ENCODE results near the gene NXPH1. TPM values are rescaled to one million over a fixed set of nuclear protein-coding genes. Genes with fewer than 3 reads are reported as not detected.

NXPH1 gene
- total and polyA plus RNA-seq, 4 experiments from 2014 or later, result not detected

GRCh38 chr7:8423057-8423456 lies 10.4 kb upstream of the NXPH1 start:
- H3K36me3 ChIP-seq (ENCODE audit: insufficient read depth, low read length), result no peaks in the 10 kb centered on the region
- H3K4me3 ChIP-seq (ENCODE audit: low read length in 2 of 2), result no peak overlapping the region
- POLR2A ChIA-PET (ENCODE audit: partially characterized antibody), result no interaction called here
- H3K9me3 ChIP-seq (ENCODE audit: control insufficient read depth in 1 of 2, low read length in 2 of 2), result no peaks in the 10 kb centered on the region
- H3K4me1 Mint-ChIP-seq, result no peaks in the 10 kb centered on the region
- no peak for DNase-seq
- no peak overlapping the region for H3K27ac ChIP-seq (ENCODE audit: low read depth, low read length)
- no peak overlapping the region for H3K27ac Mint-ChIP-seq
- intact Hi-C loops (cut with micrococcal nuclease), result no loop called here
- no peaks in the 10 kb centered on the region for H3K36me3 Mint-ChIP-seq
- no peak overlapping the region for H3K4me3 Mint-ChIP-seq
- H3K27me3 Mint-ChIP-seq, result peaks cover 5 to 9% of the 10 kb centered on the region in 2 donors
- no peaks in the 10 kb centered on the region for H3K27me3 ChIP-seq (ENCODE audit: insufficient read depth, low read length)
- H3K9me3 Mint-ChIP-seq, result no peaks in the 10 kb centered on the region
- H3K4me1 ChIP-seq (ENCODE audit: insufficient read depth, low read length), result no peaks in the 10 kb centered on the region
- CTCF ChIA-PET (ENCODE audit: partially characterized antibody), result interaction anchor here (0.6 to 1.1 kb wide), 2 partner anchors 15 to 18 kb away, joined by 3 read pairs; no protein-coding TSS in a partner anchor

DNA sequence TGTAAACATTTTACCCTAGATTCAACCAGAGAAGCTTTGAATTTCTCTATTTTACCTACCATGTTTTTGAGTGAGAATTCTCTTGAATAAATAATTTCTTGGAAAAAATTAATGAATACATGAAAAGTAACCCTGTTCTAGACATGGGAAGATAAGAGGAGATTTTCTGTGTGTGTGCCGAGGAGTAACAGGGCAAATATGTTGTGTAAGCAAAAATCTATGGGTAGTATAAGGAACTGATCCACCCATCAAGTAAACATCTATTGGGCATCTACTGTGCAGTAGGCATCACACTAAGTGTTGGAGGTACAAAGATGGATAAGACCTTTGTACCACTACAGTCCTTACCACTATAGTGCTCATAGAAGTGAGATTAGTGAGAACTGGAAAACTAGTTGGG lies 8.2 kb upstream of the NXPH1 start:
- no peaks in the 10 kb centered on the region for H3K9me3 Mint-ChIP-seq
- intact Hi-C loops (cut with micrococcal nuclease), result no loop called here

GRCh38 chr7:8430643-8431042 lies 2.8 kb upstream of the NXPH1 start:
- no peak for DNase-seq
- Histone ChIP-seq H3K9me3 (ENCODE audit: control insufficient read depth in 1 of 2, low read length in 2 of 2) (no peaks in the 10 kb centered on the region), H3K36me3 (ENCODE audit: insufficient read depth, low read length) (no peaks in the 10 kb centered on the region), H3K27me3 (ENCODE audit: insufficient read depth, low read length) (peaks cover 32% of the 10 kb centered on the region), H3K27ac (ENCODE audit: low read depth, low read length) (no peak overlapping the region), H3K4me3 (ENCODE audit: low read length in 2 of 2) (no peak overlapping the region), H3K4me1 (ENCODE audit: insufficient read depth, low read length) (peaks cover 3% of the 10 kb centered on the region)
- ChIA-PET CTCF (ENCODE audit: partially characterized antibody) (no interaction called here), POLR2A (ENCODE audit: partially characterized antibody) (no interaction called here)
- Mint-ChIP-seq H3K9me3 (peaks cover 0 to 4% (median 1%) of the 10 kb centered on the region in 8 donors), H3K27me3 (peaks cover 33 to 35% of the 10 kb centered on the region in 2 donors), H3K4me3 (no peak overlapping the region), H3K4me1 (peaks cover 9 to 21% (median 13%) of the 10 kb centered on the region in 4 donors), H3K36me3 (peaks cover 2 to 4% of the 10 kb centered on the region in 2 donors), H3K27ac (no peak overlapping the region)
- intact Hi-C loops (cut with micrococcal nuclease), result no loop called here

More for the DNA sequence above, 8.2 kb upstream of the NXPH1 start:
- Histone ChIP-seq H3K4me3 (ENCODE audit: low read length in 2 of 2) (no peak overlapping the region), H3K27me3 (ENCODE audit: insufficient read depth, low read length) (no peaks in the 10 kb centered on the region), H3K27ac (ENCODE audit: low read depth, low read length) (no peak overlapping the region), H3K9me3 (ENCODE audit: control insufficient read depth in 1 of 2, low read length in 2 of 2) (no peaks in the 10 kb centered on the region), H3K4me1 (ENCODE audit: insufficient read depth, low read length) (no peaks in the 10 kb centered on the region), H3K36me3 (ENCODE audit: insufficient read depth, low read length) (no peaks in the 10 kb centered on the region)
- no peak overlapping the region for H3K4me3 Mint-ChIP-seq
- no peaks in the 10 kb centered on the region for H3K4me1 Mint-ChIP-seq
- peaks cover 6% of the 10 kb centered on the region in 2 donors for H3K27me3 Mint-ChIP-seq
- POLR2A ChIA-PET (ENCODE audit: partially characterized antibody), result no interaction called here
- no peak for DNase-seq
- CTCF ChIA-PET (ENCODE audit: partially characterized antibody), result no interaction called here
- no peaks in the 10 kb centered on the region for H3K36me3 Mint-ChIP-seq
- H3K27ac Mint-ChIP-seq, result no peak overlapping the region

GRCh38 chr7:8434290-8435002 lies 1.0 kb downstream of the NXPH1 start:
- Mint-ChIP-seq H3K9me3 (peaks cover 0 to 9% (median 3%) of the 10 kb centered on the region in 8 donors), H3K4me1 (peaks cover 16 to 40% (median 25%) of the 10 kb centered on the region in 4 donors), H3K27me3 (peaks cover 60 to 62% of the 10 kb centered on the region in 2 donors), H3K27ac (no peak overlapping the region), H3K4me3 (peak overlapping the region in 3 of 8 donors; percentile 24 to 49 (median 39)), H3K36me3 (peaks cover 2 to 4% of the 10 kb centered on the region in 2 donors)
- Histone ChIP-seq H3K27ac (ENCODE audit: low read depth, low read length) (no peak overlapping the region), H3K4me3 (ENCODE audit: low read length in 2 of 2) (no peak overlapping the region), H3K27me3 (ENCODE audit: insufficient read depth, low read length) (peaks cover 52% of the 10 kb centered on the region), H3K36me3 (ENCODE audit: insufficient read depth, low read length) (no peaks in the 10 kb centered on the region), H3K4me1 (ENCODE audit: insufficient read depth, low read length) (peaks cover 9% of the 10 kb centered on the region), H3K9me3 (ENCODE audit: control insufficient read depth in 1 of 2, low read length in 2 of 2) (no peaks in the 10 kb centered on the region)
- CTCF ChIA-PET (ENCODE audit: partially characterized antibody), result no interaction called here
- POLR2A ChIA-PET (ENCODE audit: partially characterized antibody), result no interaction called here
- intact Hi-C loops (cut with micrococcal nuclease), result no loop called here
- no peak for DNase-seq

DNA sequence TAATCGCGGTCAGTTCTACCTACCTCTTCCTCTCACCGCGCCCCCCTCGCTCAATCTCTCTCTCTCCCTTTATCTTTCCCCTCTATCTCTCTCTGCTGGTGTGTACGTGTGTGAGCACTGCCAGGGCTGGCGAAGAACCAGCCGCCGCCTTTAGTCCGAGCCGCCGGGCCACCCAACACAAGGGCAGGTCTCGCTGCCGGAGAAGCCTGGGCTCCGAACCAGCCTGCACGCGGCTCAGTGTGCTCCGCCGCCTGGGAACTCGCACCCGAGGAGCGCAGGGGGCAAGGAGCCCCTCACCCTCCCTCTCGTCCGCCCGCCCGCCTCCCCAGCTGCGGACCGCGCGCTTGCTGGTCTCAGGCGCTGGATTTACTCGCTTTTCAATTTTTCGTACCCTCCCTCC lies 1.7 kb downstream of the NXPH1 start:
- peaks cover 2 to 4% of the 10 kb centered on the region in 2 donors for H3K36me3 Mint-ChIP-seq
- peaks cover 52% of the 10 kb centered on the region for H3K27me3 ChIP-seq (ENCODE audit: insufficient read depth, low read length)
- DNase-seq, result no peak

DNA sequence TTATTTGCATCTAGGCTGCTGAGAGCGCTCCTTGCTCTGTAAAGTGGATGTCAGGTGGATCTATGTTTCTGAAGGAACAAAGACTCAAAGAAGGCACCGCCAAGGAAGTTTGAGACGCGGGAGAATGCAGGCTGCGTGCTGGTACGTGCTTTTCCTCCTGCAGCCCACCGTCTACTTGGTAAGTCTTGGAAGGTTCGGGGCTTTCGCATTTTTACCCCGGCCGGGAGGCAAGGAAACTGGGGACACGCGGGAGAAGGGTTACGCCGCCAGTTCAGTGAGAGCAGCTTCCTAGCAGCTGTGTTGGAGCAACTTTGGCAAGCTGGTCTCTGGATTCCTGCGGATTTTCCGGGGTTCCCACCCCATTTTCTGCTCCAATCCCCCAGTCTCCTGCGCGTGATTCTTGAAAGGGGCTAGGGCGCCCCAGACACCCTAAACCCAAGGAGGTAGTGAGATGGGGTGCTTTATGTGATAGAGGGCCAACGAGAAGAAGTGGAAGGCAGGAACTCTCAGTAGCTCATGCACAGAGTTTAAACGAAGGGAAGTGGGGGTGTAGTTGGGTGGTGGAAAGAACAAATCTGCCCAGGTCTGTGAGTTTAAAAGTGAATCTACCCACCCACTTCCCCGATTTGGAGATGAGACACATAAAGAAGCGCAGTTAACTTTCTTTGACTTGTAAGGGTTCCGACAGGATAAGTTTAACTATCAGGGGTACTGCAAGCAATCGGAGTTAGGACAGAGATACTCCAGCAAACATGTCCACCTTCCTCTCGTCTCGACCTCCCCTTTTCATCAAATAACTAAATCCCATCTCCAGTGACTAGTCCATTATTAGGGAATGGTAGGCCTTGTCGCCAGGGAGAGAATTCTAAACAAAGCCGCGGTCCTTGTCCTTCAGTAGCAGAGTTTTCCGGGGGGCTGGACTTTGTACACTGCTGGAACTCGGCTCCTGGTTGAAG lies 2.5 kb downstream of the NXPH1 start:
- no peak for DNase-seq
- Mint-ChIP-seq H3K36me3 (peaks cover 2 to 4% of the 10 kb centered on the region in 2 donors), H3K27me3 (peaks cover 68% of the 10 kb centered on the region in 2 donors), H3K9me3 (peaks cover 0 to 15% (median 6%) of the 10 kb centered on the region in 8 donors), H3K4me1 (peaks cover 16 to 40% (median 25%) of the 10 kb centered on the region in 4 donors), H3K4me3 (peak overlapping the region in 4 of 8 donors; percentile 2 to 53 (median 29)), H3K27ac (peak overlapping the region in 1 of 7 donors; percentile 19)
- Histone ChIP-seq H3K27me3 (ENCODE audit: insufficient read depth, low read length) (peaks cover 54% of the 10 kb centered on the region), H3K9me3 (ENCODE audit: control insufficient read depth in 1 of 2, low read length in 2 of 2) (no peaks in the 10 kb centered on the region), H3K4me1 (ENCODE audit: insufficient read depth, low read length) (peaks cover 9% of the 10 kb centered on the region), H3K36me3 (ENCODE audit: insufficient read depth, low read length) (no peaks in the 10 kb centered on the region), H3K4me3 (ENCODE audit: low read length in 2 of 2) (no peak overlapping the region), H3K27ac (ENCODE audit: low read depth, low read length) (no peak overlapping the region)
- POLR2A ChIA-PET (ENCODE audit: partially characterized antibody), result no interaction called here
- intact Hi-C loops (cut with micrococcal nuclease), result no loop called here
- CTCF ChIA-PET (ENCODE audit: partially characterized antibody), result no interaction called here

More for the DNA sequence above, 1.7 kb downstream of the NXPH1 start:
- Mint-ChIP-seq H3K4me1 (peaks cover 16 to 40% (median 25%) of the 10 kb centered on the region in 4 donors), H3K9me3 (peaks cover 0 to 9% (median 4%) of the 10 kb centered on the region in 8 donors), H3K27ac (no peak overlapping the region), H3K27me3 (peaks cover 63 to 64% of the 10 kb centered on the region in 2 donors), H3K4me3 (peak overlapping the region in 2 of 8 donors; percentile 39 to 51)
- POLR2A ChIA-PET (ENCODE audit: partially characterized antibody), result no interaction called here
- intact Hi-C loops (cut with micrococcal nuclease), result no loop called here
- peaks cover 9% of the 10 kb centered on the region for H3K4me1 ChIP-seq (ENCODE audit: insufficient read depth, low read length)
- CTCF ChIA-PET (ENCODE audit: partially characterized antibody), result no interaction called here
- no peaks in the 10 kb centered on the region for H3K9me3 ChIP-seq (ENCODE audit: control insufficient read depth in 1 of 2, low read length in 2 of 2)
- H3K27ac ChIP-seq (ENCODE audit: low read depth, low read length), result no peak overlapping the region
- no peak overlapping the region for H3K4me3 ChIP-seq (ENCODE audit: low read length in 2 of 2)
- H3K36me3 ChIP-seq (ENCODE audit: insufficient read depth, low read length), result no peaks in the 10 kb centered on the region

- Histone ChIP-seq H3K27ac (ENCODE audit: low read depth, low read length) (no peak overlapping the region), H3K9me3 (ENCODE audit: control insufficient read depth in 1 of 2, low read length in 2 of 2) (no peaks in the 10 kb centered on the region), H3K4me1 (ENCODE audit: insufficient read depth, low read length) (peaks cover 9% of the 10 kb centered on the region), H3K27me3 (ENCODE audit: insufficient read depth, low read length) (peaks cover 58% of the 10 kb centered on the region), H3K36me3 (ENCODE audit: insufficient read depth, low read length) (no peaks in the 10 kb centered on the region), H3K4me3 (ENCODE audit: low read length in 2 of 2) (no peak overlapping the region)
- Mint-ChIP-seq H3K4me1 (peaks cover 16 to 40% (median 25%) of the 10 kb centered on the region in 4 donors), H3K9me3 (peaks cover 0 to 16% (median 10%) of the 10 kb centered on the region in 8 donors), H3K27ac (no peak overlapping the region), H3K36me3 (peaks cover 2 to 4% of the 10 kb centered on the region in 2 donors), H3K4me3 (peak overlapping the region in 5 of 8 donors; percentile 11 to 33 (median 32)), H3K27me3 (peaks cover 70% of the 10 kb centered on the region in 2 donors)
- CTCF ChIA-PET (ENCODE audit: partially characterized antibody), result no interaction called here
- intact Hi-C loops (cut with micrococcal nuclease), result no loop called here
- peak in 3 of 5 donors; percentile 7 to 24 (median 16) for DNase-seq
- POLR2A ChIA-PET (ENCODE audit: partially characterized antibody), result no interaction called here
Measured at GRCh38 chr7:8436965-8437364, 3.6 kb downstream of the NXPH1 start.

Measured in CD4-positive, alpha-beta memory T cell (primary cell).